Measurements from ENCODE around the gene ECI1. TPM values are rescaled to one million over a fixed set of nuclear protein-coding genes. Genes with fewer than 3 reads are reported as not detected.

Gene ECI1, protein sequence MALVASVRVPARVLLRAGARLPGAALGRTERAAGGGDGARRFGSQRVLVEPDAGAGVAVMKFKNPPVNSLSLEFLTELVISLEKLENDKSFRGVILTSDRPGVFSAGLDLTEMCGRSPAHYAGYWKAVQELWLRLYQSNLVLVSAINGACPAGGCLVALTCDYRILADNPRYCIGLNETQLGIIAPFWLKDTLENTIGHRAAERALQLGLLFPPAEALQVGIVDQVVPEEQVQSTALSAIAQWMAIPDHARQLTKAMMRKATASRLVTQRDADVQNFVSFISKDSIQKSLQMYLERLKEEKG
- total RNA-seq, result 20.0 and 35.1 TPM in 2 replicates

GRCh38 chr16:2251296-2252111 is at the start of gene ECI1:
Gene ECI1 (minus strand): TSS chr16:2251587. CDS start chr16:2251566, 21 bp downstream.

DNA sequence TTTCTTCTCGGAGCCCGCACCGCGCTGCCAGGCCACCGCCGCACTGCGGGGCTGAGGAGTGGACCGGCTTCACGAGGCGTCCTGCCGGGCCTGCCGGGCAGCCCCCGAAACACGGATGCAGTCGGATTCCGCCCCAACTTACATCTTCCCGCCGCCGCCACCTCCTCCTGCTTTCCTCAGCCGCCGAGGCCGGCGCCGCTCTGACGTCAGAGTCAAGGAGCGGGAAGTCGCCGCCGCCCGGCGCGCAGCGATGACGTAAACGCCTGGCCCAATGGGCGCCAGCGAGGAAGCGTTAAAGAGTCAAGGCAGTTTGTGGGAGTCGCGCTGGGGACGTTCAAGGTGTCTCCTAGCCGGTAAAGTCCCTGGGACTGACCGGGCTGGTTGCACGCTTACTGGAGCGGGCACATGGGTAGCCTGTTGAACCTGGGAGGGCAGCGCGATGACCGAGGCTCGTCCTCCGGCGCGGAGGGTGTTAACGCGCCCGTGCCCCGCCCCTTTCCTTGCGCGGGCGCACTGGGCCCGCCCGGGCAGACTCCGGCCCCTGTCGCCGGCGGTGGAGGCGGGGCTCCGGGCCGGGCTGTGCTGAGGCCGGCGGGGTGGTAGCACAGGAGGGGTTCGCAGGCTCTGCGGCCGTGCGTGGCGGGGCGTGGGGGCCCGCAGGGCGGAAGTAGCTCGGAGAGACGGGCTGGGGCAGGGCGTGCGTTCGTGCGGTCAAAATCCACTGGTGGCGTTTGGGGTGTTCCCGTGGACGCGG is 16.7 kb upstream of the ECI1 start, which contains the start of gene RNPS1:
RNPS1 (minus strand) TSS at position 214 of the 754 bp plus-strand sequence. CDS start 3,483 bp downstream, outside the sequence.

GRCh38 chr16:2236337-2237101 is 14.9 kb downstream of the ECI1 start, which contains the start of gene DNASE1L2:
Gene DNASE1L2 (plus strand): TSS chr16:2236444. CDS start chr16:2236817, 373 bp downstream.

GRCh38 chr16:2223221-2223941 is 28.0 kb downstream of the ECI1 start, which contains the start of gene E4F1:
Gene E4F1 (plus strand): TSS chr16:2223591. CDS start chr16:2223614, 23 bp downstream.

DNA sequence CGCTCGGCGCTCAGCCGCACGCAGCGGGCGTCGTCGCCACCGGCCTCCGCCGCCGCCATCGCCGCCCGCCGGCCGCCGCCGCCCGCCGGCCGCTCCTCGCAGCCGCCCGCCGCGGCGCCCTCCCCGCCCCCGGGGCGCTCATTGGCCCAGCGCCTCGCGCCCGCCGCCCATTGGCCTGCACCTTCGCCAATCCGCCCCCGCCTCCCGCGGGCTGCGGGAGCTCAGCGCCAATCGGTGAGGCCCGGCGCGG is 36.7 kb downstream of the ECI1 start, which contains the start of gene PGP:
PGP (minus strand) TSS at position 122 of the 250 bp plus-strand sequence; CDS start at position 59, 63 bp downstream.

DNA sequence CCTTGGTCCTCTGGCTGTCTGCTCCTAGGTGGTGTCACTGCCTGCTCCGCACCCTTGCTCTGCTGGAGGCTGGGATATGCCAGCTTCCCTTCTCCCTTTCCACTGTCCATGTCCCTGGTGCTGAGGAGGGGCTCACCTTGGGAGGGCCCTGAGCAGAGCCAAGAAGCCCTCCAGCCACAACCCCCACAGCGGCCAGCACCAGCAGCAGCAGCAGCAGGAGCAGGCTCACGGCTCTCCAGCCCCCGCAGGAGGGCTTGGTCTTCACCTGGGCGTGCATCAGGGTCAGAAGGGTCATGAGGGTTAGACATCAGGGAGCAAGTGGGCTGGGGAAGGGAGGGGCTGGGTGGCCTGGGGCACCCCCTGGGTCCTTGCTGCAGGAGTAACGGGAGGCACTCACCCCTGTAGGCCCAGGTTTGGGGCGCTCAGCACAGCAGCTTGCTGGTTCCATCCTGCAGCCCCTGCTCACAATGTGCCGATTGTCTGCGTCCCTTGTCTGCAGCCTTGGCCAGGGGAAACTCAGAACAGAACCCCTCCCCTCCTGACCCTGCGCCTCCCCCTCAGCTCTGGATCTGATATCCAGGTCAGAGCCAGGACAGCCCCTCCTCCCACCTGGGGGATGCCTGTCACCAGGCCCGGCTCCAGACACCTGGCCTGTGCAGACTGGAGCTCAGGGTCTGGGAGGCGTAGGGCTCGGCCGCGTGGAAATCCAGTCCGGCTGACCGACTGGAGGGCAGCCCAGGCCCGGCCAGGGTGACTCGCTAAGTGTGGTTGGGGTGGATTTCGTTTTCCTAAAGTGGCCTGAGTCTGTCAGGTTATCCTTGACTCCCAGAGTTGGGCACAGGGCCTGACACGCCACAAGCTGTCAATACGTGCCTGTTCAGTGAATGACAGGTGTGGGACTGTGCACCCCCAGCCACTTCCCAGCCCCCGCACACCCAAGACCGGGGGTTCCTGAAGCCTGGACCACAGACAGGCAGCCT is 40.7 kb downstream of the ECI1 start, which contains the start of gene BRICD5:
BRICD5 (minus strand) TSS at position 478 of the 980 bp plus-strand sequence; CDS start at position 448, 30 bp downstream.

GRCh38 chr16:2205104-2205966 is 46.1 kb downstream of the ECI1 start, which contains the start of gene MLST8:
Gene MLST8 (plus strand): TSS chr16:2205454. CDS start chr16:2206086, 632 bp downstream.

GRCh38 chr16:2196162-2196980 is 55.0 kb downstream of the ECI1 start, which contains the start of gene CASKIN1:
Gene CASKIN1 (minus strand): TSS chr16:2196605. CDS start chr16:2196432, 173 bp downstream.

Small RNAs within 50 kb of the gene (small RNA-seq; reads per million reads assigned to genes)
- gene MIR3677 (0.17 reads per million), gene MIR4717 (not detected)

Other genes starting within 250 kb of the ECI1 start
- gene ZNF598, start 241.8 kb downstream of the ECI1 start, total RNA-seq, result 20.4 and 23.4 TPM in 2 replicates
- 0.33 and 0.39 TPM in 2 replicates for gene NPW, start 231.8 kb downstream of the ECI1 start, total RNA-seq
- gene NHERF2, start 224.7 kb downstream of the ECI1 start, total RNA-seq, result 8.2 and 22.6 TPM in 2 replicates
- gene NTHL1, start 203.8 kb downstream of the ECI1 start, total RNA-seq, result 7.9 and 22.7 TPM in 2 replicates
- 82.8 and 95.0 TPM in 2 replicates for gene TSC2, start 203.6 kb downstream of the ECI1 start, total RNA-seq
- gene PKD1, start 115.7 kb downstream of the ECI1 start, total RNA-seq, result 62.6 and 99.7 TPM in 2 replicates
- 0.33 and 0.39 TPM in 2 replicates for gene RAB26, start 103.0 kb downstream of the ECI1 start, total RNA-seq
- 45.5 and 88.8 TPM in 2 replicates for gene TRAF7, start 95.8 kb downstream of the ECI1 start, total RNA-seq
- gene CASKIN1, start 55.0 kb downstream of the ECI1 start, total RNA-seq, result under 0.01 TPM in 1 of 2 replicates, not detected in the other
- gene MLST8, start 46.1 kb downstream of the ECI1 start, total RNA-seq, result 24.3 and 82.3 TPM in 2 replicates
- gene BRICD5, start 40.7 kb downstream of the ECI1 start, total RNA-seq, result 1.2 and 22.8 TPM in 2 replicates
- gene PGP, start 36.7 kb downstream of the ECI1 start, total RNA-seq, result 13.3 and 23.1 TPM in 2 replicates
- 26.1 and 31.8 TPM in 2 replicates for gene E4F1, start 28.0 kb downstream of the ECI1 start, total RNA-seq
- gene DNASE1L2, start 15.1 kb downstream of the ECI1 start, total RNA-seq, result 0.22 and 2.0 TPM in 2 replicates
- gene RNPS1, start 16.5 kb upstream of the ECI1 start, total RNA-seq, result 85.6 and 129 TPM in 2 replicates
- under 0.01 TPM in 2 replicates for gene ABCA3, start 89.1 kb upstream of the ECI1 start, total RNA-seq
- gene CCNF, start 177.9 kb upstream of the ECI1 start, total RNA-seq, result 15.7 and 16.1 TPM in 2 replicates
- gene TEDC2, start 208.5 kb upstream of the ECI1 start, total RNA-seq, result 3.9 and 8.7 TPM in 2 replicates
- 0.11 and 1.6 TPM in 2 replicates for gene NTN3, start 219.7 kb upstream of the ECI1 start, total RNA-seq
- gene TBC1D24, start 223.5 kb upstream of the ECI1 start, total RNA-seq, result 6.3 and 8.8 TPM in 2 replicates